GM21390 (cell line): ENCODE results near the gene CDK3.

ENCODE experiments used
- ATAC-seq: cut with Tn5 transposase; IDR thresholded peaks from one replicate; pipeline ENCODE4 v1.9.1; 2021; ENCODE audit not compliant: unreplicated experiment

Gene CDK3

GRCh38 chr17:75987041-75987440 lies 13.6 kb upstream of the CDK3 start:
- ATAC-seq: no peak

- ATAC-seq: no peak
Measured at GRCh38 chr17:75991396-75991795, 9.3 kb upstream of the CDK3 start.

GRCh38 chr17:75994802-75995370 lies 5.8 kb upstream of the CDK3 start:
- ATAC-seq: no peak

GRCh38 chr17:75995385-75995925 lies 5.2 kb upstream of the CDK3 start:
- ATAC-seq: no peak

GRCh38 chr17:75996665-75997590 lies 3.7 kb upstream of the CDK3 start:
- ATAC-seq: no peak

- ATAC-seq: no peak
Measured at GRCh38 chr17:75998327-75998795, 2.3 kb upstream of the CDK3 start.

GRCh38 chr17:76000016-76000754 lies 470 bp upstream of the CDK3 start:
- no peak for ATAC-seq

GRCh38 chr17:76002100-76002499 lies 1.4 kb downstream of the CDK3 start:
- no peak for ATAC-seq

- no peak for ATAC-seq
Measured at GRCh38 chr17:76003915-76004314, 3.3 kb downstream of the CDK3 start.

GRCh38 chr17:76004750-76005262 lies 4.2 kb downstream of the CDK3 start:
- no peak for ATAC-seq

- no peak for ATAC-seq
Measured at GRCh38 chr17:76005263-76006149, 4.9 kb downstream of the CDK3 start.

GRCh38 chr17:76007131-76007849 lies 6.6 kb downstream of the CDK3 start:
- no peak for ATAC-seq

GRCh38 chr17:76007850-76008165 lies 7.2 kb downstream of the CDK3 start:
- ATAC-seq: no peak

- no peak for ATAC-seq
Measured at GRCh38 chr17:76008208-76008607, 7.6 kb downstream of the CDK3 start.

GRCh38 chr17:76008630-76009425 lies 8.2 kb downstream of the CDK3 start:
- no peak for ATAC-seq

- ATAC-seq: no peak
Measured at GRCh38 chr17:76009447-76009846, 8.8 kb downstream of the CDK3 start.

GRCh38 chr17:76009969-76010661 lies 9.5 kb downstream of the CDK3 start:
- ATAC-seq: no peak

- no peak for ATAC-seq
Measured at GRCh38 chr17:76011951-76012350, 11.3 kb downstream of the CDK3 start.
